Measurements from ENCODE around the gene MAB21L4.

MAB21L4 gene

GRCh38 chr2:240915526-240916341 lies 19.8 kb upstream of the MAB21L4 start:
- no peak for TF ChIP-seq CTCF (IDR thresholded peaks at IDR 0.05)
- no peaks in the 10 kb centered on the region for H3K9me3 ChIP-seq (ENCODE audit: control insufficient read depth, low read length)

GRCh38 chr2:240914645-240915525 lies 18.9 kb upstream of the MAB21L4 start:
- peaks cover 4% of the 10 kb centered on the region for H3K27me3 ChIP-seq (ENCODE audit: control insufficient read depth, insufficient read depth, low read length)
- H3K4me3 ChIP-seq (ENCODE audit: low read depth, low read length), result no peak overlapping the region
- no peak overlapping the region for H3K9ac ChIP-seq
- H3K79me2 ChIP-seq, result no peaks in the 10 kb centered on the region
- no peaks in the 10 kb centered on the region for H3K36me3 ChIP-seq (ENCODE audit: control insufficient read depth, insufficient read depth, low read length)
- H3K27ac ChIP-seq, result no peak overlapping the region
- H2AFZ ChIP-seq, result no peak overlapping the region
- H3K4me2 ChIP-seq (ENCODE audit: low read length), result no peak overlapping the region
- TF ChIP-seq CTCF (IDR thresholded peaks at IDR 0.05), result no peak
- H3K4me1 ChIP-seq, result peaks cover under 1% of the 10 kb centered on the region
- H3K9me3 ChIP-seq (ENCODE audit: control insufficient read depth, low read length), result no peaks in the 10 kb centered on the region

More at GRCh38 chr2:240915526-240916341, 19.8 kb upstream of the MAB21L4 start:
- Histone ChIP-seq H3K27ac (no peak overlapping the region), H3K4me2 (ENCODE audit: low read length) (no peak overlapping the region), H3K36me3 (ENCODE audit: control insufficient read depth, insufficient read depth, low read length) (no peaks in the 10 kb centered on the region), H2AFZ (no peak overlapping the region), H3K4me1 (no peaks in the 10 kb centered on the region), H3K27me3 (ENCODE audit: control insufficient read depth, insufficient read depth, low read length) (peaks cover 4% of the 10 kb centered on the region), H3K9ac (no peak overlapping the region), H3K79me2 (no peaks in the 10 kb centered on the region), H3K4me3 (ENCODE audit: low read depth, low read length) (no peak overlapping the region)

GRCh38 chr2:240913810-240914644 lies 18.1 kb upstream of the MAB21L4 start:
- peaks cover 4% of the 10 kb centered on the region for H3K27me3 ChIP-seq (ENCODE audit: control insufficient read depth, insufficient read depth, low read length)
- TF ChIP-seq CTCF (IDR thresholded peaks at IDR 0.05), result peak; percentile 86
- H3K79me2 ChIP-seq, result no peaks in the 10 kb centered on the region
- no peaks in the 10 kb centered on the region for H3K36me3 ChIP-seq (ENCODE audit: control insufficient read depth, insufficient read depth, low read length)
- H3K9me3 ChIP-seq (ENCODE audit: control insufficient read depth, low read length), result no peaks in the 10 kb centered on the region
- no peak overlapping the region for H3K4me3 ChIP-seq (ENCODE audit: low read depth, low read length)
- H2AFZ ChIP-seq, result no peak overlapping the region
- H3K4me1 ChIP-seq, result peaks cover 9% of the 10 kb centered on the region
- no peak overlapping the region for H3K27ac ChIP-seq
- H3K4me2 ChIP-seq (ENCODE audit: low read length), result no peak overlapping the region
- H3K9ac ChIP-seq, result no peak overlapping the region

- Histone ChIP-seq H3K36me3 (ENCODE audit: control insufficient read depth, insufficient read depth, low read length) (no peaks in the 10 kb centered on the region), H2AFZ (no peak overlapping the region), H3K4me3 (ENCODE audit: low read depth, low read length) (no peak overlapping the region), H3K9me3 (ENCODE audit: control insufficient read depth, low read length) (no peaks in the 10 kb centered on the region), H3K4me1 (peaks cover 9% of the 10 kb centered on the region), H3K9ac (no peak overlapping the region), H3K27ac (no peak overlapping the region), H3K79me2 (no peaks in the 10 kb centered on the region), H3K27me3 (ENCODE audit: control insufficient read depth, insufficient read depth, low read length) (peaks cover 4% of the 10 kb centered on the region), H3K4me2 (ENCODE audit: low read length) (no peak overlapping the region)
- no peak for TF ChIP-seq CTCF (IDR thresholded peaks at IDR 0.05)
Measured at GRCh38 chr2:240912878-240913809, 17.2 kb upstream of the MAB21L4 start.
